Measurements from ENCODE around the gene HSF5.

Gene HSF5

GRCh38 chr17:58383892-58384462 lies 104.2 kb downstream of the HSF5 start:
- DNase-seq: no peak

GRCh38 chr17:58382872-58383242 lies 105.4 kb downstream of the HSF5 start:
- no peak for DNase-seq

GRCh38 chr17:58382108-58382871 lies 105.9 kb downstream of the HSF5 start:
- DNase-seq: no peak

DNA sequence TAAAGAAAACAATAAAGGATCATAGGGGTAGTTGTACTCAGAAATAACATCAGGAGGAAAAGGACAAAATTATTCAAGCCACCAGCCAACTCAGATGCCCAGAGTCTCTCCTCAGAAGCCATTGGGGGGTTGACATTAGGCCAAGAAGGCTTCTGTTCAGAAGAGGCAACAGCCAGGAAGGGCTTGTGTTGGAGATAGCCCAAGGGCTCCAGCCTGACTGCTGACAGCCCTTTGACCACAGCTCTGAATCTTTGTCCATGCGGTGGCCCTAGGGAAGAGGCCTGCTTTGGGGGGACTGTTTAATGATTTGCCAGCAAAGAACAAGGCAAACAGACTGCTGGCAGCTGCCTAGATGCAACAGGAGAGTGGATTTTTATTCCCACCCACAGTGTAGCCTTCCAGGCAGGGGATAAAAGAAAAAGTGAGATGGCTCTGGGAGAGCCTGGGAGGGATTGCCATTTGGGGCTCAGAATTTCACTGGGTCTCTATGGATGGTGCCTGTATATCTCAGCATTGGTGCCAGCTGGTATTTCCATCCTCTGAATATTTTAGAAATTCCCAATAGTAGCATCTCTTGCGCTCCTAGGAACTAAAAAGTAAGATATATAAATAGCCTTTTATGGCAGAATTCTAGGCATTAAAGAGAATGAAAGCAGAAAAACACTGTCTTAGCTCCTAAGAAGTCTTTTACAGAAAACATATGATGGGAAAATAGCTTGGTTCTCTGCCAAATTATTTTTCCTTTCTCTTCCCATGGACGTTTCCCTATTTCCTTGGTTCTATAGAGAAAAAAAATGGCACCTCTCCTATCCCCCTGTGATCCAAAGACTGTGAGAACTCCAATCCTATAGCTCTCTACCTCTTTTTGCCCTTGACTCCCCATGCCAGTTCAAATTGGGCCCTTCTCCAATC lies 106.8 kb downstream of the HSF5 start:
- no peak for DNase-seq

DNA sequence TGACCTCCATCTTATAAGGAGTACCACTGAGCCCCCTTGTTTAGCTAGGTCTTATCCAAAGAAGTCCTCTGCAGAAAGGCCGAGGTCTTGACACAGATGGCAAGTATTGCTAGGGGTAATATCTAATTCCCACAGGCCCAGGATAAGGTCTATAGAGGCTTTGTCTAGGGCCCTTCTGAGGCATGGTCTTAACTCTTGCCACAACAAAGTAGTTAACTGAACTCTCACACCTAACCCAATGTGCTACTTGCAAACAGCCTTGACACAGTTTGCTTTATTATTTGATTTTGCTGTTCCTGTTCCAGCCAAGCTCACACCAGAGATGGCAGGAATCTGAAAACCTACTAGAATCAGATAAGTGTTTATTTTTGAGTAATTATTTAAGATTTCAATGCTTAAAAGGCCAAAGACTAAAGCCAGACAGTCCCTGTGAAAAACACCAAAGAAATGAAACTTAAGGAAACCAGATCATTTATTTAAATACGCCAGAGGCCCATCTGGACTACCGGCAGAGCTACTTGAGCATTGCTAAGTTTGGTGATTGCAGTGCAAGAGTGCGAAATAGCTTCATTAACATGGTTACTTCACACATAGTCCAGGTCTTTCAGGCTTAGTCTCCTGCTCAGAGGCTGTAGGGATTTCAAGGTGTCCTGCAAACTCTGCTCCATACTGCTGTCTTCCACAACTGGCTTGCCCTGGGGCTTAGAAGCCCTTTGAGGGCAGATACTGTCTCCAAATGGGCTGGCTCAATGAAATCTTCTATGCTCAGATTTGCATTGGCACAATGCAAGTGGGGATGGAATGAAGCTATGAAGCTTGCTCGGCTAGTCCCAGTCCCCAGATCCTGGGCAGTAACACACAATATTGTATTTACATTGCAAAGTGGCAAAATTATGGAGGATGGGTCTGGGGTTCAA lies 107.7 kb downstream of the HSF5 start:
- DNase-seq: no peak

GRCh38 chr17:58379511-58379824 lies 108.7 kb downstream of the HSF5 start:
- DNase-seq: no peak

- DNase-seq: no peak
Observed at GRCh38 chr17:58378733-58379510, 109.3 kb downstream of the HSF5 start.

DNA sequence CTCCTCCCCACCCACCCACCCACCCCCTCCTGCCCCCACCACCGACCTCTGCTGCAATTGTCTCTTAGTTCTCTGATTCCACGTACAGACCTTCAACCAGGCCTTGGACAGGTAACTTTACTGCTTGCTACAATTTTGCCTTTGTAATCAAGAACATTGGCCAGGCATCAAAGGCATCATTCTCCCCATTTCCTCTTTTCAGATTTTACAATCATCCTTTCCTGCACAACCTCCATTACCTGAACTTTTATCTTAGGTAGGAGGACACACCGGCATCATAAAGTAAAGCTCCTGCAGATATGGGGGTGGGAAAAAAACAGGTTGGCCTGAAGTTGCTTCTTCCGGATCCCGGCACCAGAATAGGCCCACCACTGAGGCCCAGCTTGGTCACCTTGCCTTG lies 110.5 kb downstream of the HSF5 start:
- DNase-seq: no peak

GRCh38 chr17:58377093-58377601 lies 111.1 kb downstream of the HSF5 start:
- DNase-seq: no peak

DNA sequence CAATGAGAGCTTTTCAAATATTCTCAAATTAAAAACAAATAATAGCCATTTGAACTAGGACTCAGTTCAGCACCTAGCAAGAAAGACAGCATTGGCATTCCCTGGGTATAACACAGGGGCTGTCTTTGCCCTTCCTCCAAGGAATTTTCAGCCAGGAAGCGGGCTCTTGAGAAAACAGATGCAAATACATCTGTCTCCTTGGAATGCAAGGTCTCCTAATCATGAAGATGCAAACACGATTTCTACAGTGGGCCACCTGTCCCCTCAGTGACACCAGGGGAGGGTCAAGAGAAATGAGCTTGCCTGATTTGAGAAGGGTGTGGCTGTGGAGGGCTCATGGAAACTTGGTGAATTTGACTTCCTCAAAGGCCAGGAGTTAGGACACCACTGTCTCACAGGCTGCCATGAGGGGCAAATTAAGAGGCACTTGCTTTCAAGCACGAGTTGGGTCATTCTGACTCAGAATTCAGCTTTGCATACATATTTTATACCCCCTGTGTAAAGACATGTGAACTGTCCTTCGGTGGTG lies 111.7 kb downstream of the HSF5 start:
- DNase-seq: no peak

DNA sequence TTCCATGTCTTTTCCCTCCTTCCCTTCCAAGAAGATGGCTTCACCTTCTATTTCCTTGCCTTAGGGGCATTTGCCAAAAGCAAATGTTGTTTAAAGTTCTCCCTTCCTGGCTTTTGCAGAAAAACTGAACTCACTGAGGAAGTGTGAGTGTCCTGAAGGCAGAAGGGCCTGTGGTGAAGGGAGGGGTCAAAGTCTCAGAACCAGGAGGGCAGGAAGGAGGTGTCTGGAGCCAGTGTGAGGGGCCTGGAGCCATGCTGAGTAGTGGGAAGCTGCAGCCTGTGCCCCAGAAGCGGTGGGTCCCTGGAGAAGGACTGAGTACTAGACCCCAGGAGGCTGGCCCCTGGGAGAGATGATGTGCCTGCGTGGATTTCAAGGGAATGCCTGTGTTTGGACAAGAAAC lies 112.4 kb downstream of the HSF5 start:
- no peak for DNase-seq

DNA sequence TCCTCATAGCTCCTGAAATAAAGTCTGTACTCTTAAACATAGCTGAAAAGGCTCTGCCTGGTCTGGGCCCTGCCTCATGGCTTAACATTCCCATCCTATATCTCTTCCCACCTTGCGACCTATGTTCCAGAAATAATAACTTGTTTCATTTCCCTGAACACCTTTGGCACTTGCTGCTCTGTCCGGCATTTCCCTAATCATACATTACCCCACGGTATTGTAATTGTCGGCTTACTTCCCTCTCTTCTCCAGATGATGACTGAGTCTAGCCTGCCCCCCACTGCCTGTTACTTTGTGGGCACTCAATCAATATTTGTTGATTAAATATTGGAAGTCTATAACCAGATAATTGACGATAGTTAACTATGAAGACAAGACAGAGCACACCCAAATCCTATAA lies 113.0 kb downstream of the HSF5 start:
- no peak for DNase-seq

- DNase-seq: no peak
Observed at GRCh38 chr17:58373923-58374322, 114.3 kb downstream of the HSF5 start.

DNA sequence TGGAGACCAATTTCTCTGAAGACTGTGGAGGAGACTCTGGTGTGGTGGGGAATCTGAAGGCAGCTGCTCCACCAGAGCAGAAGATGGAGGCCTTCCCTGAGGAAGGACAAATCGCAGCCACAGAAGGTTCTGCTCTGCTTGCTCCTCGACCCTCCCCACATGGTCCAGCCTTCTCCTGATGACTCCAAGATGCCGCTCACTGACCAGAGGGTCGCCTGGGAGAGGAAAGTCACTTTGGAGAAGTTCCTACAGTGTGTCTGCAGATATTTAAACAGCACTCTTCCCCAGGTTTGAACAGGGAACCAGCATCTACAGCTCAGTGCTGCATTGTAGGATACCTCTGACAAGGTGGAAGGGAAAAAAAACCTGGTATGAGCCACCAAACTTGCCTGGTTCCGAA lies 115.2 kb downstream of the HSF5 start:
- no peak for DNase-seq

- no peak for DNase-seq
Observed at GRCh38 chr17:58371300-58371950, 116.8 kb downstream of the HSF5 start.

DNA sequence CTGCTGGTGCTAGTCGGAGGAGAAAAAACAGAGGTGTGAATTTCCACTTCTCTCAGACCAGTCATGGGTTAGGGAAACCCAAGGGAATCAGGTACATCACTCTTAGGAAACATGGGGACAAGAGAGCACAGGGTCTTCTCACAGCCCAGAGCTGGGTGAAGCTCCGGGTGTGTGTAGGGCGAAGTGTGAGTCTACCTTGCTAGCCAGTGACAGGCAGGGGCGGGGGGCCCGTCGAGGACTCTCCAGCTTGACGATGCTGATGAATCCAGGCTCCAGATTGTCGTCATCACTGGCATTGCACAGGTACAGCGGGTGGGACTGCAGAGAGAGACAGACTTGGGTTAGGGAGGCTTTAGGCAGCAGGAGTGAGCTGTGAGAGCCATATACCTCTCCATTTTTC lies 117.5 kb downstream of the HSF5 start:
- no peak for DNase-seq

DNA sequence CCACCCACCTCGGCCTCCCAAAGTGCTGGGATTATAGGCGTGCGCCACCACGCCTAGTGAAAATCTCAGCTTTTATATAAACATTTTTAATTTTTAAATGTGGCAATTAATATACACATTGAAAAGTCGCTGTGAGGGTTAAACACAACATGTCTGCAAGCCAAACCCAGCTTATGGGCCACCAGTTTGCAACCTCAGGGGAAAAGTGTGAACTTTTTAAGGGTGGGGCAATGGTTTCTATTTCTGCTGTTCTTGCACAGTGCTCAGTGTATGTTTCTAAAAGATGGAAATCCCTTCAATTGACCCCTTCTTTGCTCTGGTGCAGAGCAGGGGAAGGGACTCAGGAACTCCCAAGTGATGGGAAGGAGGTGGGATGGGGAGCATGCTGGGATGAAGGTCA lies 117.9 kb downstream of the HSF5 start:
- DNase-seq: no peak
